H1 (cell line): ENCODE measurements around the gene INPP4B. TPM values are rescaled to one million over a fixed set of nuclear protein-coding genes. Genes with fewer than 3 reads are reported as not detected.
A peak's percentile ranks its signal among the peaks of the same experiment; 100 is the strongest.

Source experiments
- CTCF ChIA-PET: fragments of 300-600 bp; sonication (Branson Sonifier 250); formaldehyde crosslinking; loops from one replicate; lab custom pipeline; 2021; ENCODE audit not compliant: partially characterized antibody; lab: Charles Lee
- POLR2A ChIA-PET: fragments of 300-600 bp; sonication (Branson Sonifier 250); formaldehyde crosslinking; loops from one replicate; lab custom pipeline; 2021; ENCODE audit warnings: inconsistent platforms; ENCODE audit not compliant: partially characterized antibody; lab: Charles Lee
- DNase-seq, 2 experiments: peaks; one replicate each; pipeline versions ENCODE4 v3.0.0 to v3.0.0-alpha.2; 2010 to 2022; ENCODE audit warnings: low spot score in 2 of 2, low read depth in 1 of 2, mixed read lengths in 1 of 2
- FAIRE-seq: peaks from 2 replicates; lab custom pipeline; 2011; peaks lifted over from hg19 to GRCh38; lab: Jason Lieb, UNC
- H2AFZ ChIP-seq: 2 replicates; pipeline ENCODE4 v1.8.1; 2012; ENCODE audit warnings: low read length, inconsistent platforms
- H2AK5ac ChIP-seq: 2 replicates; pipeline ENCODE4 v1.6.1; 2013; ENCODE audit warnings: low read depth, low read length
- H2BK120ac ChIP-seq: replicated peaks from 2 replicates; pipeline ENCODE3; 2013; ENCODE audit warnings: low read depth, low read length, inconsistent platforms
- H2BK12ac ChIP-seq: 2 replicates; pipeline ENCODE4 v1.6.1; 2013; ENCODE audit warnings: low read depth, low read length
- H2BK15ac ChIP-seq: 2 replicates; pipeline ENCODE4 v1.6.1; 2013; ENCODE audit warnings: low read length
- H2BK20ac ChIP-seq: 2 replicates; pipeline ENCODE4 v1.6.1; 2013; ENCODE audit warnings: low read length
- H2BK5ac ChIP-seq: 2 replicates; pipeline ENCODE4 v1.6.1; 2013; ENCODE audit warnings: low read depth, low read length
- H3K14ac ChIP-seq: 2 replicates; pipeline ENCODE4 v1.6.1; 2013; ENCODE audit warnings: inconsistent platforms; ENCODE audit not compliant: insufficient read length
- H3K18ac ChIP-seq: 2 replicates; pipeline ENCODE4 v1.6.1; 2013; ENCODE audit warnings: low read length; ENCODE audit errors: extremely low read depth
- H3K23ac ChIP-seq: 2 replicates; pipeline ENCODE4 v1.6.1; 2013; ENCODE audit warnings: inconsistent platforms; ENCODE audit not compliant: insufficient read length
- H3K23me2 ChIP-seq: 2 replicates; pipeline ENCODE4 v1.6.1; 2013; ENCODE audit warnings: low read depth, low read length
- H3K27ac ChIP-seq: 2 replicates; pipeline ENCODE4 v1.6.1; 2011; ENCODE audit warnings: low read depth, low read length, inconsistent platforms
- H3K27me3 ChIP-seq, 4 experiments: replicated peaks in 1 of 4; 1 replicate in 1 of 4; 2 replicates in 3 of 4; pipeline versions ENCODE4 v1.6.1 to v1.8.1; 2011 to 2013; ENCODE audit warnings: low read length in 3 of 4, mild to moderate bottlenecking in 3 of 4, inconsistent platforms in 2 of 4, mixed read lengths in 2 of 4, moderate library complexity in 1 of 4; ENCODE audit not compliant: control insufficient read depth in 3 of 4, insufficient read depth in 3 of 4; ENCODE audit errors: extremely low read depth in 1 of 4
- H3K36me3 ChIP-seq, 4 experiments: 2 replicates each; pipeline versions ENCODE4 v1.6.1 to v1.8.1; 2011 to 2013; ENCODE audit warnings: mild to moderate bottlenecking in 4 of 4, low read length in 3 of 4, moderate library complexity in 2 of 4, control low read depth in 1 of 4, inconsistent platforms in 1 of 4; ENCODE audit not compliant: insufficient read depth in 4 of 4, control insufficient read depth in 2 of 4
- H3K4ac ChIP-seq: replicated peaks from 2 replicates; pipeline ENCODE3; 2013; ENCODE audit warnings: low read length, low read depth, mixed read lengths, inconsistent platforms; ENCODE audit not compliant: insufficient read length
- H3K4me1 ChIP-seq, 4 experiments: replicated peaks in 1 of 4; 1 replicate in 1 of 4; 2 replicates in 3 of 4; pipeline versions ENCODE4 v1.6.1 to v1.8.1; 2011 to 2013; ENCODE audit warnings: low read length in 3 of 4, inconsistent platforms in 2 of 4, mixed read lengths in 1 of 4; ENCODE audit not compliant: insufficient read depth in 4 of 4, control insufficient read depth in 3 of 4
- H3K4me2 ChIP-seq, 2 experiments: 2 replicates each; pipeline versions ENCODE4 v1.6.1 to v1.8.1; 2011 to 2013; ENCODE audit warnings: low read depth in 2 of 2, low read length in 2 of 2, control low read depth in 1 of 2, inconsistent platforms in 1 of 2, mild to moderate bottlenecking in 1 of 2; ENCODE audit not compliant: insufficient read depth in 1 of 2
- H3K4me3 ChIP-seq, 4 experiments: fragments of 200-600, 300-600 bp in 1 of 4; sonication (generic), shearing (Covaris generic), sonication (Bioruptor Twin) in 1 of 4; 2 replicates each; pipeline versions ENCODE4 v1.5.1 to v1.8.1; 2011 to 2016; ENCODE audit warnings: low read length in 4 of 4, low read depth in 3 of 4, control low read depth in 2 of 4, inconsistent platforms in 2 of 4, mild to moderate bottlenecking in 2 of 4, mixed read lengths in 1 of 4, moderate library complexity in 1 of 4; ENCODE audit not compliant: insufficient read depth in 2 of 4; ENCODE audit errors: extremely low read depth in 1 of 4
- H3K56ac ChIP-seq: replicated peaks from 2 replicates; pipeline ENCODE3; 2013; ENCODE audit warnings: low read depth, mild to moderate bottlenecking, mixed read lengths, low read length, inconsistent platforms; ENCODE audit not compliant: insufficient read length
- H3K79me1 ChIP-seq: 2 replicates; pipeline ENCODE4 v1.6.1; 2013; ENCODE audit warnings: low read depth, low read length, control low read depth
- H3K79me2 ChIP-seq, 2 experiments: 2 replicates each; pipeline versions ENCODE4 v1.6.1 to v1.8.1; 2012 to 2013; ENCODE audit warnings: low read length in 2 of 2, mild to moderate bottlenecking in 2 of 2, inconsistent platforms in 1 of 2; ENCODE audit not compliant: insufficient read depth in 2 of 2, control insufficient read depth in 1 of 2
- H3K9ac ChIP-seq, 4 experiments: replicated peaks in 1 of 4; 1 replicate in 1 of 4; 2 replicates in 3 of 4; pipeline versions ENCODE4 v1.6.1 to v1.8.1; 2011 to 2013; ENCODE audit warnings: low read depth in 3 of 4, low read length in 3 of 4, control low read depth in 2 of 4, mild to moderate bottlenecking in 2 of 4, moderate library complexity in 2 of 4, inconsistent platforms in 1 of 4; ENCODE audit errors: extremely low read depth in 1 of 4
- H3K9me3 ChIP-seq, 2 experiments: 2 replicates each; pipeline versions ENCODE4 v1.6.1 to v1.8.1; 2012 to 2013; ENCODE audit warnings: mild to moderate bottlenecking in 2 of 2, moderate library complexity in 2 of 2, control low read depth in 1 of 2, inconsistent platforms in 1 of 2, low read depth in 1 of 2, low read length in 1 of 2, mixed read lengths in 1 of 2; ENCODE audit not compliant: insufficient read depth in 2 of 2
- H4K20me1 ChIP-seq, 2 experiments: replicated peaks in 1 of 2; 2 replicates each; pipeline versions ENCODE3 to v1.8.1; 2011 to 2013; ENCODE audit warnings: inconsistent platforms in 2 of 2, low read length in 2 of 2, mild to moderate bottlenecking in 1 of 2; ENCODE audit not compliant: insufficient read depth in 2 of 2, control insufficient read depth in 1 of 2
- H4K5ac ChIP-seq: 2 replicates; pipeline ENCODE4 v1.6.1; 2013; ENCODE audit warnings: low read length, low read depth, mixed read lengths, inconsistent platforms; ENCODE audit not compliant: insufficient read length
- H4K8ac ChIP-seq: 2 replicates; pipeline ENCODE4 v1.8.0; 2013; ENCODE audit warnings: mild to moderate bottlenecking, moderate library complexity, low read length, inconsistent platforms; ENCODE audit not compliant: insufficient read depth; ENCODE audit errors: extremely low read depth
- H4K91ac ChIP-seq: replicated peaks from 2 replicates; pipeline ENCODE3; 2013; ENCODE audit warnings: low read length, mixed read lengths, inconsistent platforms; ENCODE audit not compliant: insufficient read length
- BACH1 ChIP-seq: IDR thresholded peaks from 2 replicates; pipeline ENCODE4 v1.6.1; 2012; ENCODE audit warnings: low read length, improper control_type of control experiment
- HDAC2 ChIP-seq, 2 experiments: fragments of 300-600 bp in 1 of 2; sonication (generic) in 1 of 2; IDR thresholded peaks; 2 replicates each; pipeline ENCODE4 v1.6.1; 2011 to 2012; ENCODE audit warnings: low read depth in 2 of 2, low read length in 2 of 2, mild to moderate bottlenecking in 2 of 2, moderate library complexity in 2 of 2, borderline replicate concordance in 1 of 2, inconsistent platforms in 1 of 2
- HDAC6 ChIP-seq: IDR thresholded peaks from one replicate; pipeline ENCODE4 v1.7.1; 2012; ENCODE audit warnings: low read depth, mild to moderate bottlenecking, inconsistent platforms, low read length, moderate library complexity
- KDM1A ChIP-seq: fragments of 200-600, 300-600 bp; sonication (generic); IDR thresholded peaks from 2 replicates; pipeline ENCODE4 v1.7.1; 2016; ENCODE audit warnings: mild to moderate bottlenecking, low read length, borderline replicate concordance
- SIRT6 ChIP-seq: IDR thresholded peaks from one replicate; pipeline ENCODE4 v1.7.1; 2012; ENCODE audit warnings: low read length, inconsistent platforms
- WGBS, 2 experiments: shearing (Covaris generic) in 1 of 2; methylation state at CpG; one replicate each; pipeline versions ENCODE4 v1.1.6 to v1.1.7; 2013 to 2015; ENCODE audit warnings: low lambda C conversion rate in 2 of 2, mixed read lengths in 2 of 2, inconsistent platforms in 1 of 2, low coverage in 1 of 2, missing lambda C conversion rate in 1 of 2; ENCODE audit not compliant: insufficient replicate concordance in 2 of 2, insufficient coverage in 1 of 2, insufficient read length in 1 of 2; ENCODE audit errors: extremely low coverage in 1 of 2, missing lambda C conversion rate in 1 of 2; 5-methylcytosine and 5-hydroxymethylcytosine counted together
- polyA plus RNA-seq, 7 experiments: library from polyadenylated mRNA; depleted of rRNA in 3 of 7; stranded (reverse) in 5 of 7; unstranded in 2 of 7; fragments of >200 nt in 5 of 7; fragments of 200-250 nt in 2 of 7; gene quantifications; 1 replicate in 5 of 7; 2 replicates in 1 of 7; 4 replicates in 1 of 7; pipeline versions ENCODE4 v1.2.1 to v1.2.3, GENCODE V29; 2011 to 2013; ENCODE audit warnings: missing spikeins in 2 of 7, mixed read lengths in 2 of 7
- total RNA-seq: library from RNA; stranded (reverse); fragmentation: NEBNext Ultra II Directional; extraction: Animal tissue kit (Norgen Biotek cat#: 25700); gene quantifications from 2 replicates; pipeline ENCODE4 v1.2.1, GENCODE V29; 2021
- TF ChIP-seq, protein P1 (sequence below): IDR thresholded peaks from 2 replicates; pipeline ENCODE4 v1.6.1; 2012; ENCODE audit warnings: inconsistent platforms
- TF ChIP-seq, protein P2 (sequence below), 3 experiments: IDR thresholded peaks; 1 replicate in 2 of 3; 2 replicates in 1 of 3; pipeline versions ENCODE4 v1.5.1 to v1.6.1; 2011; ENCODE audit warnings: low read length in 3 of 3, mild to moderate bottlenecking in 3 of 3, inconsistent platforms in 2 of 3, low read depth in 1 of 3, moderate library complexity in 1 of 3; ENCODE audit not compliant: insufficient read depth in 1 of 3; ENCODE audit errors: control extremely low read depth in 1 of 3
- TF ChIP-seq, protein P3 (sequence below): IDR thresholded peaks from 2 replicates; pipeline ENCODE4 v1.6.1; 2011; ENCODE audit warnings: low read depth, mild to moderate bottlenecking, low read length; ENCODE audit not compliant: insufficient read depth

INPP4B gene
- total and polyA plus RNA-seq, 2 of the 8 experiments (the other 6 are each of a cell fraction or from before 2014, with no cell fraction given): 0.11 to 0.54 TPM

DNA sequence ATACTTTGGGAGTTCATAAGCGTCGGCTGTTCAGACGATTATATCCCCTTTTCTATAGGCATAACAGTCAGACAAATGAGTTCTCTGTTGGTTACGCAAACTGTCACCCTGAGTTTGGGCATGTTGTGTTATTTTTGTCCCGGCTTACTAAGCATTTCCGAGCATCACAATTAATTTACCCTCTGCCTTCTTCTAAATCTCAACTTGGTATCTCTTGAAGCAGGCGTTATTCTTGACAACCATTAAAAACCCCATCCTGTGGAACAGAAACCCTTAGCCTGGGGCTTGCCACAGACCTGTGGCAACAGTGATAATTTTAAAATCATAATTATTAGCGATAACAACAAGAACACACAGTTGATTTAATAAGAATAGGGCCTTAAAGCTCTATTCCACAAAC is 558.7 kb downstream of the INPP4B start:
- Histone ChIP-seq H4K5ac (no peak overlapping the region), H2BK15ac (no peak overlapping the region), H3K27ac (no peak overlapping the region), H3K4me1 (no peaks in the 10 kb centered on the region), H3K4ac (no peak overlapping the region), H4K20me1 (no peaks in the 10 kb centered on the region), H3K23me2 (no peaks in the 10 kb centered on the region), H3K56ac (no peak overlapping the region), H3K9ac (peak overlapping the region in 1 of 4 experiments; percentile 34; a peak in 1 of 7 replicates), H2AFZ (no peak overlapping the region), H4K91ac (no peak overlapping the region), H3K14ac (no peak overlapping the region), H2BK120ac (no peak overlapping the region), H4K8ac (no peak overlapping the region), H3K36me3 (no peaks in the 10 kb centered on the region), H3K18ac (no peak overlapping the region), H2BK20ac (no peak overlapping the region), H3K4me2 (no peak overlapping the region), H3K79me2 (no peaks in the 10 kb centered on the region), H3K9me3 (no peaks in the 10 kb centered on the region), H2AK5ac (no peak overlapping the region), H3K79me1 (no peaks in the 10 kb centered on the region), H3K27me3 (no peaks in the 10 kb centered on the region), H2BK12ac (no peak overlapping the region), H2BK5ac (no peak overlapping the region), H3K23ac (no peak overlapping the region), H3K4me3 (no peak overlapping the region)
- POLR2A ChIA-PET: no interaction called here
- CTCF ChIA-PET: interaction anchor here (0.6 to 1.8 kb wide), 6 partner anchors 11 to 1077 kb away, joined by 3 to 6 read pairs (median 3); no protein-coding TSS in a partner anchor
- WGBS, 2 experiments: 96% methylated on average over 8 of the region's 8 CpGs; no CpG with 5 or more reads in 1 of the 2 experiments
- FAIRE-seq: no peak
- DNase-seq: no peak
- TF ChIP-seq BACH1 (no peak), KDM1A (no peak), HDAC6 (no peak), SIRT6 (no peak), HDAC2 (IDR thresholded peaks at IDR 0.05; ENCODE audit: borderline replicate concordance in 1 of 2, low read depth in 2 of 2, low read length in 2 of 2) (no peak)
- TF ChIP-seq, protein P1, sequence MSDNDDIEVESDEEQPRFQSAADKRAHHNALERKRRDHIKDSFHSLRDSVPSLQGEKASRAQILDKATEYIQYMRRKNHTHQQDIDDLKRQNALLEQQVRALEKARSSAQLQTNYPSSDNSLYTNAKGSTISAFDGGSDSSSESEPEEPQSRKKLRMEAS: no peak
- TF ChIP-seq, protein P2, sequence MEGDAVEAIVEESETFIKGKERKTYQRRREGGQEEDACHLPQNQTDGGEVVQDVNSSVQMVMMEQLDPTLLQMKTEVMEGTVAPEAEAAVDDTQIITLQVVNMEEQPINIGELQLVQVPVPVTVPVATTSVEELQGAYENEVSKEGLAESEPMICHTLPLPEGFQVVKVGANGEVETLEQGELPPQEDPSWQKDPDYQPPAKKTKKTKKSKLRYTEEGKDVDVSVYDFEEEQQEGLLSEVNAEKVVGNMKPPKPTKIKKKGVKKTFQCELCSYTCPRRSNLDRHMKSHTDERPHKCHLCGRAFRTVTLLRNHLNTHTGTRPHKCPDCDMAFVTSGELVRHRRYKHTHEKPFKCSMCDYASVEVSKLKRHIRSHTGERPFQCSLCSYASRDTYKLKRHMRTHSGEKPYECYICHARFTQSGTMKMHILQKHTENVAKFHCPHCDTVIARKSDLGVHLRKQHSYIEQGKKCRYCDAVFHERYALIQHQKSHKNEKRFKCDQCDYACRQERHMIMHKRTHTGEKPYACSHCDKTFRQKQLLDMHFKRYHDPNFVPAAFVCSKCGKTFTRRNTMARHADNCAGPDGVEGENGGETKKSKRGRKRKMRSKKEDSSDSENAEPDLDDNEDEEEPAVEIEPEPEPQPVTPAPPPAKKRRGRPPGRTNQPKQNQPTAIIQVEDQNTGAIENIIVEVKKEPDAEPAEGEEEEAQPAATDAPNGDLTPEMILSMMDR (IDR thresholded peaks at IDR 0.05; ENCODE audit: control extremely low read depth in 1 of 3, insufficient read depth in 1 of 3, low read depth in 1 of 3, low read length in 3 of 3): no peak
- TF ChIP-seq, protein P3, sequence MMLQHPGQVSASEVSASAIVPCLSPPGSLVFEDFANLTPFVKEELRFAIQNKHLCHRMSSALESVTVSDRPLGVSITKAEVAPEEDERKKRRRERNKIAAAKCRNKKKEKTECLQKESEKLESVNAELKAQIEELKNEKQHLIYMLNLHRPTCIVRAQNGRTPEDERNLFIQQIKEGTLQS: no peak
